Hippocampal formation (tissue), 2 donors: ENCODE data around the gene TRIM39.

Experiments used
- DNase-seq, 2 donors: peaks; one replicate each; lab custom pipeline; 2025; lab: John Stamatoyannopoulos, UW

Gene TRIM39

DNA sequence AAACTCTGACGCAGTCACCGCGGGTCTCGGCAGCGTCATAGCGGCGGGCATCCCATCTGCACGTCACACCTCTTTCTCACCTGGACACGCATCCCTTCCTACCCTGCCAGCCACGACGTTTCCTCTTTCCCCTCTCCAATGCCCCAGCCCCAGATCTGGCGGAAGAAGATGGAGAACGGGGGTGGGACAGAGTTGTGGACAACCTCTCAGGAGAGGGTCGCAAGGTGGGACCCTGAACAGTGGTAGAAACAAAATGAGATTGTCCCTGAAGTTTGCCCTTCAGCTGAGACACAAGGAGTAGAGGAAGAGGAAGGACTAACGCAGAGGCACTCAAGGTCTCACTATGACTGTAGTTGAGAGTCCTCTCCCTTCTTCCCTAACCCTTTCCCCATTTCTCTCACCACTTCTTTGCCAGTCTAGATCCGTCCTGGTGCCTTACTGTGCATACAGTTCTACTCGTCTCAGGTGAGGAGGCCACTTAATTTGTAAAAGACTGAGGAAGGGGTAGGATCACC is 562 bp downstream of the TRIM39 start:
- DNase-seq = no peak

DNA sequence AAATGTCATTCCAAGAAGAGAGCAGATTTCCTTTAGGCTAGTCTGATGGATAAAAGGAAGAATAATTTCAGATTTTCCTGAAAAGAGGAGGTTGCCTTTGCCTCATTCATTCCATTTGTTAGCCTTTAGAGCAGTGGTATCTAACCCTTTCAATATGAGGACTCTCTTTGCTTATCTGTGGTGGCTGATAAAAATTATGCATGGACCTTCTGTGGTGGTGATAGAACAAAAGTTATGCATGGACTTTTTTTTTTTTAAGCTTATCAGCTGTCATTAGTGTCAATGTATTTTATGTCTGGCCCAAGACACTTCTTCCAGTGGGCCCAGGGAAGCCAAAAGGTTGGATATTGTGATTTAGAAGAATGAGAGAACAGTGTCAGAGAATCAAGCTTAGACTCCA is 1.7 kb downstream of the TRIM39 start:
- no peak for DNase-seq

DNA sequence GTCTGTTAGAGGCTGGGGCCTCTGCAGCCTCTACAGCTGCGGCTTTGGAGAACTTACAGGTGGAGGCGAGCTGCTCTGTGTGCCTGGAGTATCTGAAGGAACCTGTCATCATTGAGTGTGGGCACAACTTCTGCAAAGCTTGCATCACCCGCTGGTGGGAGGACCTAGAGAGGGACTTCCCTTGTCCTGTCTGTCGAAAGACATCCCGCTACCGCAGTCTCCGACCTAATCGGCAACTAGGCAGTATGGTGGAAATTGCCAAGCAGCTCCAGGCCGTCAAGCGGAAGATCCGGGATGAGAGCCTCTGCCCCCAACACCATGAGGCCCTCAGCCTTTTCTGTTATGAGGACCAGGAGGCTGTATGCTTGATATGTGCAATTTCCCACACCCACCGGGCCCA is 2.6 kb downstream of the TRIM39 start:
- DNase-seq = no peak

DNA sequence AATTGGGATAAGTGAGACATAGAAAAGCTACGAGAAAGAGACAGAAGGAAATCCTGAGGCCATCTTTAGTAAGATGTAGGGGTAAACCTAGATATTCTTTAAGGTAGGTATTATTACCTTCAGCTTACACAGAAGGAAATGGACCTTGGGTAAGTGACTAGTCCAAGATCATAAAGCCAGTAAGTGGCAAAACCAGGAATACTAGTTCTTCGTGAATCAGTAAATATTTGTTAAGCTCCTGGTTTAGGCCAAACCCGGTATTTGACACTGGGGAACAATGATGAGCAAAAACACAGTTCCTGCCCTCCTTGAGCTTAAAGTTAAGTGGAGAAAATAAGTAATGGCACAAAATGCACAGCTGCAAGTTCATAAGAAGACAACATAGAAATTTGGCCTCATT is 5.3 kb downstream of the TRIM39 start:
- DNase-seq = no peak

DNA sequence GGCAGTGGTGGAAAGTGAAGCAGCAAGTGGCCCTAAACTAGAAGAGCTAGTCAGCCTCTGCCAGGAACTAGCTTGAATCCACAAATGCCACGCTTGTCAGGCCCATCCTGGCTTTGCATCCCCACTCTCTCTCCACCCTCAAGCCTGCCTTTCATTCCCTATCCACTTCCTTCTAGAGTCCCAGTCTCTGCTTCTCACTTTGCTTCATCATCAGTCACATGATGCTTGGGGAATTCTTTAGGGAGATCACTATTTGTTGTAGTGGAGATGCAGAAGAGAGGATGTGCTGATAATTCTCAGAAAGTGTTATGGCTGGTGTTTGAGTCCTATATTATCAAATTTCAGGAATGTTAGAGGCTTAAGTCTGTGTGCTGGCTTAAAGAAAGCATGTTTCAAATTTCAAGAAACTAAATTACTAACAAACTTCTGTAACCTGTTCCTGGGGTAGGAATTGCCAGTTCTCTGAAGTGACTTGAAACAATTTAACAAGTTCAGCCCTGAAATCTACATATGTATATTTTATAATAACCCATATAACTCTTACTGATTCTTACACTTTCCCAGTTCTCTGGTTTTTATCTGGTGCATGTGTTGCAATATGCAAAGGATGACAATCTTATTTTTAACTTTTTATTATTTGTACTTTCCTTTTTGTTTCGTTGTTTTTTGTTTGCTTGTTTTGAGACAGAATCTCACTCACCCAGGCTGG is 7.5 kb downstream of the TRIM39 start:
- no peak for DNase-seq

DNA sequence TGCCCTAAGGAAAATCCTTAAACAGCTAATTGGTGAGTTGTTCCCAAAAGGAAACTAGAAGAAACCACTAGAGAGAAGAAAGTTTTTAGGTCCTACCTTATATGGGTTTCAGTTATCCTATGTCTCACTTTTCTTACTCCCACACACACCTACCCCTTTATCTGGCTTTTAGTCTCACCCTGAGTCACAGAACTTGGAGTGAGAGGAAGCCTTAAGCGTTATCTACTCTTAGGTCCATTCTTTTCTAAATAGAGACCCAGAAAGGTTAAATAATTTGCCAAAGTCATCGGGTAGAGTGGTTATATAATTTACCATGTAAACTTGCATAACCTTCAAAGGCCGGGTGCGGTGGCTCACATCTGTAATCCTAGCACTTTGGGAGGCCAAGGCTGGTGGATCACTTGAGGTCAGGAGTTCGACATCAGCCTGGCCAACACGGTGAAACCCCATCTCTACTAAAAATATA is 13.9 kb downstream of the TRIM39 start:
- DNase-seq = no peak

DNA sequence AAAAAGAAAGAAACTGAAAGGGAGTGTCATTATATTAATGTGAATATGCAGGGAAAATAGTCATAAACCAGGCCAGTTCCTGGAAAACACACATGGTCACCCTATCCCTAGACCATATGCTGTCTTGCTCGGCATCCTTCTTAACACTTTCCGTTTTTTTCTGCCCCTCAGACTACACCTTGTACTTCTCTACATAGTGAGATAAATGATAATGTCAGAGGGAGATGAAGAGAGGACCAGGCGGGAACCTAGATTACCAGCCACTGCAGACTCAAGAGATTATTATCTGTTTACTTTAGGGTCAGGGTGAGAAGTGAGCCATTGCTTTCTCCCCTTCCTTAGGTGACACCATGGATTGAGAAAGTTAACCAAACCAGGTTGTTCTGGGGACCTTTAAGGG is 14.5 kb downstream of the TRIM39 start:
- no peak for DNase-seq

DNA sequence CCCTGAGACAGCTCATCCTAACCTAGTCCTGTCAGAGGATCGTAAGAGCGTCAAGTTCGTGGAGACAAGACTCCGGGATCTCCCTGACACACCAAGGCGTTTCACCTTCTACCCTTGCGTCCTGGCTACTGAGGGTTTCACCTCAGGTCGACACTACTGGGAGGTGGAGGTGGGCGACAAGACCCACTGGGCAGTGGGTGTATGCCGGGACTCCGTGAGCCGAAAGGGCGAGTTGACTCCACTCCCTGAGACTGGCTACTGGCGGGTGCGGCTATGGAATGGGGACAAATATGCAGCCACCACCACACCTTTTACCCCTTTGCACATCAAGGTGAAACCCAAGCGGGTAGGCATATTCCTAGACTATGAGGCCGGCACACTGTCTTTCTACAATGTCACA is 15.0 kb downstream of the TRIM39 start:
- no peak for DNase-seq

DNA sequence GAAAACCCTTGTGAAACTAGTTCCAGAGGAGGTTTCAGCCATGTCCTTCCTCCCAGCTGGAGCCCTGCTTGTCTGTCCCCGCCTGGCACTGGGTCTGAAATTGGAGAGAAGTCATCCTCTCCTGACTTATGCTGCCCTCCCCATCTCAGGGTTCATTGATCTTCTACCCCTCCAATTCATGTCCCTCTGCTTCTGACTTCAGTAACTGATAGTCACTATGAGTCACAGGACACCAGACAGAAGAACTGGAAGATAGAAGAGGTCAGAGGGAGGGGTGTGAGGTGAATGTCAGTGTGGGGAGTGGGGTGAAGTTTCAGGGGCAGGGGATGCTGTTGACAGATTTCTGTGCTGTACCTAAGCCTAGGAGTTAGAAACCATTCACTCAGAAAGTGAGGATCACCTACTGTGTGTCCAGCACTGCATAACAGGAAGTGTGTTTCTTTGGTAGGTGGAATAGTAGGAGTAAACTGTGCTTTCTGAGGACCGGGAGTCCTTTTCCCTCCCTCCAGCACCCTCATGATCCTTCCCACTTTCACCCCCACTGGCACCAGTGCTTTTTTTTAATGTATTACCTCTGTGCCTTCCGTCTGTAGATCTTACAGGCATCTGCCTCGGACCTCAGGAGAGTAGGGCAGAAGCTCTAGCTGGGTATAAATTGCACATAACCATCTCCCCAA is 17.6 kb downstream of the TRIM39 start:
- no peak for DNase-seq

DNA sequence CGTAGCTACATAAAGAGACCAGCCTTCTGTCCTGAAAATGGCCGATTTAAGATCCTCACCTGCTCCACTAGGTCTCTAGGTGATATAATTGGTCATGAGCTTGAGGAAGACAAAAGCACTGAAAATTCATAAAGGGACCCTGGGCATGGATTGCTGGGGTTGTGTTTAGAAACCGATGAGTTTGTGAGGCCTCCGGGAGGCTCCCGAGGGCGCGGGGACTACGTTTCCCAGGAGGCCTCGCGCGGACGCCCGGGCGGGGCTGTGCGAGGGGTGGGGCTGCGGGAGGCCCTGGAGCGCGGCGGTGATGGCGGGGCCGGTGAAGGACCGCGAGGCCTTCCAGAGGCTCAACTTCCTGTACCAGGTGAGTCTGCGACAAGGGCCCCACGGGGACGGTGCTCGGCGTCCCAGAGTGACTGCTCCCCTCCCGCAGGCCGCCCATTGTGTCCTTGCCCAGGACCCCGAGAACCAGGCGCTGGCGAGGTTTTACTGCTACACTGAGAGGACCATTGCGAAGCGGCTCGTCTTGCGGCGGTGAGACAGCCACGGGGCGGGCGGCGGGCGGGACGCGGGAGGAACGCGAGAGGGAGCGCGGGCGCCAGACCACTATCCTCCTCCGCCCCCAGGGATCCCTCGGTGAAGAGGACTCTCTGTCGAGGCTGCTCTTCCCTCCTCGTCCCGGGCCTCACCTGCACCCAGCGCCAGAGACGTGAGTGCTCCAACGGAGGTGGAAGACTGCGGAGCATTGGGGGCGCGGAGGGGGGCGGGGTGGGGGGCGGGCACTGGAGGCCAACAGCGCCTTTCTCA is 18.3 kb downstream of the TRIM39 start, which contains the start of gene RPP21:
Gene RPP21, plus strand, starts transcription at position 289 of the 804 bp plus-strand sequence. Its CDS starts 16 bp downstream, at position 305.
- DNase-seq = peak; percentile 78 to 83

DNA sequence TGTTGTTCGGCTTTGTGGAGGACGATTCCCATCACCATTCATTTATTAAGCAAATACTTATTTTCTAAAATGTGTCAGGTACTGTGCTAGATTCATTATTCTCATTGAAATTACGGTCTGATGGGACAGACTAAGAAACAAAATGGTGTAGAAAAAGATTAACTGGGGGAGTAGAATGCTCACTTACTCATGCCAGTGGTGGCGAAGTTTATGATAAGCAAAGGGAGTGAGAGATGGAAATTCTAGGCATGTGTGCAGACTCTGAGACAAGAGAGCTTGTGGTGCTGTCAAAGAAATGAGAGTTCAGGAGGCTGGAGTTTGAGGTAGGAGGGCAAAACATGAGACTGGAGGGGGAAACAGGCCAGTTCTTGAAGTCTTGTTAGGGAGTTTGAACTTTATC is 19.1 kb downstream of the TRIM39 start:
- DNase-seq = no peak

DNA sequence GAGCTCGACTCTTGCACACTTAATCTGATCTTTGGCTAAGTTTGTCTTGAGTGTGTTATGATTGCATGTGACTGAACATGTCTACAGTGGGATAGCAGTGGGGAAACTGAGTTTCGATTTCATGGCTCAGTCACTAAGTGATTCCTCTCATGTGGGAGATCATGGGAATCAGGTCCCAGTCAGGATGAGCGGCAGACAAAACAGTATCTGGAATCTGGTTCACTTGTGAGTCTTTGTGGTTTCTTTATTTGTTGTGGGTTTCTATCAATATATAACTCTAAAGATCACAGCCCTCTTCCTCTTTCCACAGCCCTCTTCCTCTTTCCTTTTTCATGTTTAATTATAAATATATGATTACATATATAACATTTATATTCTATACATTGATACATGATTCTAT is 22.2 kb downstream of the TRIM39 start:
- DNase-seq = no peak

DNA sequence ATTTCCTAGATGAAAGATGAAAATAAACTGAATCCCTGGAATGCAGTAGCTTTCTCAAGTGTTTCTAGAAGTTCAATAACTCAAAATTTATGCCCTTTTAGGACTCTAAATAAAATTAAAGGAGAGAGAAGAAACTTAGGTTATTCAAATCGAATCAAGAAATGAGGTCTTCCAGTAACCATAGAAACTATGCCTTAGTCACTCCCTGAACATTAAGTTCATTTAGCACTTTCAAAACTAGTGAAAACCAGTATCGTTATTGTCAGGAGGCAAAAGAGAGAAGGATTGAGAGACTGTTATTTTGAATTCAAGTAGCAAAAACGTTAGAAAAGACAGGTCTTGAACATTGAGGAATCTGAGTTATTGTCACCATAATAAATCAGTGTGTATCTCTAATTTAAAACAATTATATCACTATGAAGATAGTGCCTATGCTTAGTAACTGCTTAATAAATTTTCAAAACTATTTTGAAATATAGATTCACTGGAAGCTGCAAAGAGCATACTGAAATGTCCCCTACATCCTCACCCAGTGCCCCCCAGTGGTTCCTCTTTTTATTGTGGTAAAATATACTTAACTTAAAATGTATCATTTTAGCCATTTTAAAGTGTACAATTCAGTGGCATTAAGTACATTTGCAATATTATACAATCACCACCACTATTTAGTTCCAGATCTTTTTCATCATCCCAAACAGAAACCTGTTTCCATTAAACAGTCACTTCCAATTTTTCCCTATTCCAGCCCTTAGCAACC is 22.9 kb downstream of the TRIM39 start:
- no peak for DNase-seq

DNA sequence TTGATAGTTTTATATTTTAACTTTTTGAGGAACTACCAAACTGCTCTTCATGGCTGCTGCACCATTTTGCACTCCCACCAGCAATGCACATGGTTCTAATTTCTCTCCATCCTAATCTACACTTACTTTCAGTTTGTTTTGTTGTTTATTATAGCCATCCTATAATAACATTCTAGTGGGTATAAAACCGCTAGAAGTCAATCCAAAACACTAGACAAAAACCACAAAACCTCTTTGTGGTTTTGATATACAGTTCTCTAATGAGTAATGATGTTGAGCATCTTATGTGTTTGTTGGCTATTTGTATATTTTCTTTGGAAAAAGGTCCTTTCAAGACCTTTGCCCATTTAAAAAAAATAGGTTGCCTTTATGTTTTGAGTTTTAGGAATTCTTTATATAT is 23.8 kb downstream of the TRIM39 start:
- no peak for DNase-seq

DNA sequence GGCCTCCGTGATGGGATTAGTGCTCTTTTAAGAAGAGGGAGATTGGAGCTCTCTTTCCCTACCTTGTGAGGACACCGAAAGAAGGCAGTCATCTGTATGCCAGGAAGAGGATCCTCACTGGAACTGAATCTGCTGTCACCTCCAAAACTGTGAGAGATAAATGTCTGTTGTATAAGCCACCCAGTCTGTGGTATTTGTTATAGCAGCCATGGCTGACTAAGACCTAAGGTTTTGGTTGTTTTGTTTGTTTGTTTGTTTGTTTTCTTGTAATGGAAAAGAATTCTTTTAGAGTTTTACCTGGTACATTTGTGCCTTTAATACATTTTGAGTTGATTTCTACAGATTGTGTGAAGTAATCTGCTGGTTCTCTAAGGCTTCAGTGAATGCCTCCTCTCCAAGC is 25.8 kb downstream of the TRIM39 start:
- DNase-seq = no peak

DNA sequence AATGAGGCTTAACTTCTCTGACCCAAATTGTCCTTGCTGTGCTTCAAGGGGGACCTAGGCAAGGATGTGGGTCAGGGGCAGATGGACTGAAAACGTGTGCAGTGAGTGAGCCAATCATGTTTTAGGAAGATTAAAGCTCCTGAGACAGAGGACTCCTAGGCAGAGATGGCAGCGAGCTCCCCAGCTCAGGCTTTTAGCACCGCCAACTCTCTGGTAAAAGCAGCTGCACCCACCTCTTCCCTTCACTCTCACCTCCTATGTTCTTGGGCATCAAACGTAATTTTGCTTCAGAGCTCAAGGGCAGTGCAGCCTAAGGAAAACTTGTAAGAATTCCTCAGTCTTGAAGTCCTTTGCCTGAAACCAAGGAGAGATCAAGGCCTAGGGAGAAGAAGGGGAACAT is 28.6 kb downstream of the TRIM39 start:
- no peak for DNase-seq

DNA sequence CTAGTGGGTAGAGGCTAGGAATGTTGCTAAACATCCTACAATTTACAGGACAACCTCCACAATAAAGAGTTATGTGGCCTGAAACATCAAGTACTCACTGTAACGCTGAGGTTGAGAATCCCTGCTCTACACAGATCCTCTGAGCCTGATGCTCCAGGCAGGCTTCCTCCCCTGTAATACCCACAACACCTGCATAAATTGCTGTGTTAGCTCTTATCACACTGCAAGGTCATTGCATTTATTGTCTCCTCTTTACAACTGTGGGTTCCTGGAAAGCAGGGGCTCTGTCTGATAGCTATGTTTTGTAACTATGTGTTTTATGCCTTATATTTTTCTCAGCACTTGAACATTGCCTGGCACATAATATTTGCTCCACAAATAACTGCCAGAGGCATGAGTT is 29.8 kb downstream of the TRIM39 start:
- DNase-seq = no peak

DNA sequence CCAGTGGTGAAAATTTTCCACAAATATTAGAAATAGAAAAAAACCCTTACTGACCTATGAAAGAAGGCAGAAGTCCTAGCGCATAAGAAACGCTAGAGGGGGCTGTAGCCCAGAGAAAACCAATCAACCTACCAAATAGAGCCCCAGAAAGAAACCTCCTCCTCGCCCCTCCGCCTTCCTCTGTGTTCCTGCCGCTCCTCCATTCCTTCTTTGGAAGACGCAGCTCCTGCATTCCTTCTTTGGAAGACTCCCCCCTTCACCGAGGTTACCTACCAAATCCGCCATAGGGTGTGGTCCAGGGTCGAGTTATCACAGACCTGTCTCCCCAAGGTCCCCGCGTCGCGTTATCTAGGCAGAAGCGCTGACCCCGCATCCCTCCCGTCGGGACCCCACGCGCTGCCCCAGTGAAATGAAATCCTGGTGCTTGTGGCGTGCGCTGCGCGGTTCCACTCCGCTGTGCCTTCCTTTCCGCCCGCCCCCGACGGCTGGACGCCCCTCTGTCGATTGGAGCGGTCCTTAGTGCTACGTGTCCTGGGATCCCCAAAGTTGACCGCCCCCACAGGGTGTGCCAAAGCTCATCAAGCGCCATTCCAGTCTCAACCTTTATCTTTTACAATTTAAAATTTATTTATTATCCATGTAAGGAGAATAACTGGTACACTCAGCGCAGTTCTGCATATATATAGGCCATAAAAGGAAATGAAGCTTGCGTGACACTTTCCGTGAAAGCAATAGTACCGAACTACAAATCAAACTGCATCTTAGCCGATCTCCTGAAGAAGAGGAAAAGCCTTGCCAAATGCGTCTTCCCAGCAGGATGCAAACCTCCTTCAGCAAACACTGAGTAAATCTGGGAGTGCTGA is 31.2 kb downstream of the TRIM39 start:
- peak; percentile 27 to 63 for DNase-seq

DNA sequence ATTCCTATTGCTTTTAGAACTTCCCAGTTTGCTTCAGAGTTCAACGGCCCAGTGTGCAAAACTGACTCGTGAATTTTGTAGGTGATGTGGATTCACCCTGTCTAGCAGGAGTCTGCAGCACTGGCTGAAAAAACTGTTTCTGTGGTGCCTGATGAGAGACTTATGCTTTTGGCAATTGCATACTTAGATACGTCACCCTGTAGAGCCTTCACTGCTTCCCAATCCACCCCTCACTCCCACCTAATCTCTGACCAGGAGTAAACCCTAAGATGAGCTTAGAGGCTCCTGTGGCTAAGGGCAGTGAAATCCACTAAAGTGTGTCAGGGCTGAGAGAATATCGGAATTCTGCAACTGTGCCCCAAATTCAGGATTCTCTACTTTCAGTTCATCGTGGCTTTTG is 32.5 kb downstream of the TRIM39 start:
- no peak for DNase-seq

DNA sequence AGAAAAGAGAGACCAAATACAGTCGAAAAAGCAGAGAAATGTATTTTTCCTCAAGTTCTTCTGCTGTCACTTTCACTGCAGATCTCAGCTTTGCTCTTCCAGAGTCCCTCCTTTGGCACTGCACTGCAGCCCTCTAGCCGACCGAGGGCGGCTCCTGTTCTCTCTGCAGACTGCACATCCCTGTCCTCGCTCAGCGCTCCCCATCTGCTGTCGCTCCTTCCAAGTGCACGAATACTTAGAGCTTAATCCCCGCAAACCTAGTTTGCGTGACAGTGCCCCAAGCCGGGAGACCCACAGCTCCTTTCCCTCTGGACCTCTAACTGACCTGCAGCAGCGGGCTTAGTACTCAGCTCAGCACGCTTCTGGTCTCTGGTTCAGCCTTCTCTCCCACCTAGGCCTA is 33.4 kb downstream of the TRIM39 start:
- no peak for DNase-seq

DNA sequence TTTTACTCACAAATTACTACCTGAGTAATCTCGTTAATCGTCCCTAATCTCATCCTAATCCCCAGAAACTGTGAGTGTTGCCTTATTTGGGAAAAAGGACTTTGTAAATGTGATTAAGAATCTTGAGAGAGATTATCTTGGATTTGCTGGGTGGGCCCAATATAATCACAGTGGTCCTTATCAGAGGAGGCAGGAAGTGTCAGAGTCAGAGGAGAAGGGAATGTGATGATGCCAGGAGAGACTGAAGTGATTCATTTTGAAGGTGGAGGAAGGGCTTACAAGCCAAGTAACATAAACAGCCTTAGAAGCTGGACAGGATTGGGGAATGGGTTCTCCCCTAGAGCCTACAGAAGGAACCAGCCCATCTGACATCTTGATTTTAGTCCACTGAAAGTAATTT is 34.9 kb downstream of the TRIM39 start:
- DNase-seq = no peak
